ENCODE measurements around the gene PLIN1. TPM values are rescaled to one million over a fixed set of nuclear protein-coding genes. Genes with fewer than 3 reads are reported as not detected.

PLIN1 gene
- total RNA-seq, 1 experiment from 2014 or later, result 0.32 TPM

- DNase-seq (ENCODE audit: low read depth, low spot score), result no peak
- H4K20me1 ChIP-seq (ENCODE audit: insufficient read depth), result no peaks in the 10 kb centered on the region
- ChIA-PET RAD21 (ENCODE audit: low non-redundant PET in 1 of 2, low total read pairs in 2 of 2, uncharacterized antibody in 2 of 2, unreplicated experiment in 2 of 2) (no interaction called here), CTCF (no interaction called here), POLR2A (no interaction called here)
- H3K4me1 ChIP-seq (ENCODE audit: control insufficient read depth in 1 of 2, insufficient read depth in 2 of 2, low read length in 2 of 2), result peaks cover 0 to 5% of the 10 kb centered on the region in 2 experiments; a peak in 1 of 4 replicates
- H3K9ac ChIP-seq (ENCODE audit: low read length), result no peak overlapping the region
- no peaks in the 10 kb centered on the region for H3K27me3 ChIP-seq (ENCODE audit: insufficient read depth, low read length)
- TF ChIP-seq EGR1 (IDR thresholded peaks at IDR 0.05; ENCODE audit: low read depth), result no peak
- no peak for TF ChIP-seq MAX (IDR thresholded peaks at IDR 0.05)
- TF ChIP-seq JUND (IDR thresholded peaks at IDR 0.05), result no peak
- H3K9me2 ChIP-seq (ENCODE audit: insufficient read depth), result no peaks in the 10 kb centered on the region
- no peaks in the 10 kb centered on the region for H3K79me2 ChIP-seq (ENCODE audit: insufficient read depth, low read length)
- no peaks in the 10 kb centered on the region for H3K36me3 ChIP-seq (ENCODE audit: control insufficient read depth in 1 of 2, insufficient read depth in 2 of 2, low read length in 2 of 2)
- H3K4me3 ChIP-seq (replicated peaks in 1 of 2; ENCODE audit: low read depth in 1 of 2, low read length in 2 of 2), result no peak overlapping the region
- H3K9me3 ChIP-seq (ENCODE audit: control insufficient read depth in 1 of 2, insufficient read depth in 1 of 2, low read depth in 1 of 2, low read length in 2 of 2), result no peaks in the 10 kb centered on the region
- H3K27ac ChIP-seq (ENCODE audit: low read depth, low read length), result no peak overlapping the region
- intact Hi-C loops (cut with micrococcal nuclease), result no loop called here
- BruUV-seq (replicated peaks), result no TSS peak
- H2AFZ ChIP-seq (ENCODE audit: low read depth, low read length, poor library complexity, severe bottlenecking), result no peak overlapping the region
- H3K4me2 ChIP-seq (ENCODE audit: low read length), result no peak overlapping the region
- ATAC-seq, result no peak
These were observed 12.1 kb downstream of the PLIN1 start for GRCh38 chr15:89666858-89667705.

GRCh38 chr15:89666184-89666857 lies 12.8 kb downstream of the PLIN1 start:
- no peak overlapping the region for H3K4me2 ChIP-seq (ENCODE audit: low read length)

More at GRCh38 chr15:89666184-89666857, 12.8 kb downstream of the PLIN1 start:
- no peak for DNase-seq (ENCODE audit: low read depth, low spot score)
- no peaks in the 10 kb centered on the region for H4K20me1 ChIP-seq (ENCODE audit: insufficient read depth)
- H3K27ac ChIP-seq (ENCODE audit: low read depth, low read length), result no peak overlapping the region
- peaks cover 0 to 5% of the 10 kb centered on the region in 2 experiments; a peak in 1 of 4 replicates for H3K4me1 ChIP-seq (ENCODE audit: control insufficient read depth in 1 of 2, insufficient read depth in 2 of 2, low read length in 2 of 2)
- H3K79me2 ChIP-seq (ENCODE audit: insufficient read depth, low read length), result no peaks in the 10 kb centered on the region
- H3K9me3 ChIP-seq (ENCODE audit: control insufficient read depth in 1 of 2, insufficient read depth in 1 of 2, low read depth in 1 of 2, low read length in 2 of 2), result no peaks in the 10 kb centered on the region
- TF ChIP-seq TCF7L2 (IDR thresholded peaks at IDR 0.05; ENCODE audit: borderline replicate concordance, extremely low read depth, insufficient read depth, insufficient read length) (no peak), ATF3 (IDR thresholded peaks at IDR 0.05) (no peak), POLR2A (IDR thresholded peaks at IDR 0.05; ENCODE audit: borderline replicate concordance, extremely low read depth, insufficient read depth, insufficient read length) (no peak), EGR1 (IDR thresholded peaks at IDR 0.05; ENCODE audit: low read depth) (no peak), MAX (IDR thresholded peaks at IDR 0.05) (no peak), POLR2AphosphoS5 (IDR thresholded peaks at IDR 0.05; ENCODE audit: low read depth, low read length) (no peak), SRF (IDR thresholded peaks at IDR 0.05; ENCODE audit: low read depth) (no peak)
- no peaks in the 10 kb centered on the region for H3K9me2 ChIP-seq (ENCODE audit: insufficient read depth)
- RAD21 ChIA-PET (ENCODE audit: low non-redundant PET in 1 of 2, low total read pairs in 2 of 2, uncharacterized antibody in 2 of 2, unreplicated experiment in 2 of 2), result no interaction called here
- ATAC-seq, result no peak
- intact Hi-C loops (cut with micrococcal nuclease), result no loop called here
- no TSS peak for BruUV-seq (replicated peaks)
- no peak overlapping the region for H3K9ac ChIP-seq (ENCODE audit: low read length)
- H3K36me3 ChIP-seq (ENCODE audit: control insufficient read depth in 1 of 2, insufficient read depth in 2 of 2, low read length in 2 of 2), result no peaks in the 10 kb centered on the region
- no peak overlapping the region for H2AFZ ChIP-seq (ENCODE audit: low read depth, low read length, poor library complexity, severe bottlenecking)
- H3K4me3 ChIP-seq (replicated peaks in 1 of 2; ENCODE audit: low read depth in 1 of 2, low read length in 2 of 2), result no peak overlapping the region
- H3K27me3 ChIP-seq (ENCODE audit: insufficient read depth, low read length), result no peaks in the 10 kb centered on the region
- POLR2A ChIA-PET, result no interaction called here
- CTCF ChIA-PET, result no interaction called here
